K562 (cell line): ENCODE measurements around the gene RCOR2.

Experiments used
- CEBPB ChIP-seq: fragments of 450-650 bp; IDR thresholded peaks from 2 replicates; pipeline ENCODE4 v1.6.1; 2016; ENCODE audit warnings: missing genetic modification characterization, missing compliant biosample characterization
- ETS2 ChIP-seq: IDR thresholded peaks from 2 replicates; pipeline ENCODE4 v1.6.1; 2016; ENCODE audit warnings: borderline replicate concordance, missing genetic modification characterization, mild to moderate bottlenecking, moderate library complexity, missing compliant biosample characterization; ENCODE audit not compliant: poor library complexity, severe bottlenecking
- FOXP4 ChIP-seq: sonication (generic); formaldehyde crosslinking; IDR thresholded peaks from 2 replicates; pipeline ENCODE4 v1.8.0; 2022; ENCODE audit warnings: mild to moderate bottlenecking, missing genetic modification reagents, borderline replicate concordance
- HDAC2 ChIP-seq: fragments of 450-650 bp; IDR thresholded peaks from 2 replicates; pipeline ENCODE4 v1.6.1; 2016; ENCODE audit warnings: mild to moderate bottlenecking
- MTA2 ChIP-seq: fragments of 450-650 bp; IDR thresholded peaks from 2 replicates; pipeline ENCODE4 v1.6.1; 2016; ENCODE audit warnings: low read depth
- MXI1 ChIP-seq: IDR thresholded peaks from 2 replicates; pipeline ENCODE4 v1.6.1; 2011; ENCODE audit warnings: low read depth, mild to moderate bottlenecking, improper control_type of control experiment, low read length
- MYC ChIP-seq, 2 experiments: fragments of 250-450 bp in 1 of 2; sonication (Bioruptor Pico) in 1 of 2; IDR thresholded peaks; 2 replicates each; pipeline versions ENCODE4 v1.5.1 to v1.6.1; 2012 to 2021; ENCODE audit warnings: low read depth in 2 of 2, borderline replicate concordance in 1 of 2, improper control_type of control experiment in 1 of 2, low read length in 1 of 2, mild to moderate bottlenecking in 1 of 2, moderate library complexity in 1 of 2
- POLR2A ChIP-seq: fragments of 450-650 bp; conservative IDR thresholded peaks from 2 replicates; pipeline ENCODE4 v1.6.1; 2016
- POLR2AphosphoS5 ChIP-seq: IDR thresholded peaks from 2 replicates; pipeline ENCODE4 v1.6.1; 2011; ENCODE audit warnings: mild to moderate bottlenecking, low read depth, low read length, moderate library complexity; ENCODE audit not compliant: control insufficient read depth, insufficient read depth
- RNF219 ChIP-seq: fragments of 250-450 bp; sonication (Bioruptor Pico); IDR thresholded peaks from 2 replicates; pipeline ENCODE4 v1.5.0; 2022; ENCODE audit warnings: mild to moderate bottlenecking
- USF2 ChIP-seq: sonication (generic); formaldehyde crosslinking; IDR thresholded peaks from 2 replicates; pipeline ENCODE4 v1.5.0; 2020; ENCODE audit warnings: missing genetic modification reagents

GRCh38 chr11:63862923-63863322, 54.0 kb downstream of the RCOR2 start:
- TF ChIP-seq MXI1 (no peak), MYC (IDR thresholded peaks at IDR 0.05; ENCODE audit: low read depth, low read length) (no peak), MYC (CRISPR knock-in tag; IDR thresholded peaks at IDR 0.05; ENCODE audit: borderline replicate concordance, low read depth) (no peak), POLR2A (no peak), ETS2 (tag) (no peak), HDAC2 (no peak), USF2 (CRISPR knock-in tag) (no peak), CEBPB (tag) (no peak), POLR2AphosphoS5 (no peak), FOXP4 (CRISPR knock-in tag) (no peak), RNF219 (CRISPR knock-in tag) (no peak), MTA2 (no peak)
